HCT116 (cell line): ENCODE results near the gene KMO.

Source experiments
- ATF3 ChIP-seq: IDR thresholded peaks from 2 replicates; pipeline ENCODE4 v1.6.1; 2012
- CTCF ChIP-seq, 3 experiments: fragments of 200-600 bp in 1 of 3; sonication (generic) in 1 of 3; IDR thresholded peaks in 2 of 3; conservative IDR thresholded peaks in 1 of 3; 2 replicates each; pipeline ENCODE4 v1.5.1; 2012 to 2017; ENCODE audit warnings: low read depth in 2 of 3, low read length in 2 of 3, antibody characterized with exemption in 1 of 3, borderline replicate concordance in 1 of 3, control low read depth in 1 of 3, mild to moderate bottlenecking in 1 of 3, mixed read lengths in 1 of 3, mixed run types in 1 of 3, moderate library complexity in 1 of 3; ENCODE audit not compliant: insufficient read depth in 1 of 3
- EZH2 ChIP-seq: fragments of 200-600 bp; sonication (generic); IDR thresholded peaks from 2 replicates; pipeline ENCODE4 v1.6.1; 2017; ENCODE audit warnings: antibody characterized with exemption, mixed run types
- POLR2A ChIP-seq: IDR thresholded peaks from 2 replicates; pipeline ENCODE4 v1.7.0; 2011; ENCODE audit warnings: borderline replicate concordance; ENCODE audit not compliant: insufficient read depth, insufficient read length; ENCODE audit errors: extremely low read depth
- REST ChIP-seq: IDR thresholded peaks from 2 replicates; pipeline ENCODE4 v1.6.1; 2012; ENCODE audit warnings: low read depth
- YY1 ChIP-seq: IDR thresholded peaks from 2 replicates; pipeline ENCODE4 v1.6.1; 2011; ENCODE audit warnings: low read length, low read depth, moderate library complexity, mild to moderate bottlenecking; ENCODE audit not compliant: insufficient replicate concordance; ENCODE audit errors: extremely low read depth
- ZBTB33 ChIP-seq: IDR thresholded peaks from 2 replicates; pipeline ENCODE4 v1.6.1; 2011; ENCODE audit warnings: mild to moderate bottlenecking, low read length, moderate library complexity; ENCODE audit not compliant: insufficient replicate concordance; ENCODE audit errors: extremely low read depth

GRCh38 chr1:241520080-241520465, 12.1 kb upstream of the KMO start:
- TF ChIP-seq ZBTB33 (no peak), EZH2 (no peak), CTCF (IDR thresholded peaks at IDR 0.05 in 2 of 3, conservative IDR thresholded peaks at IDR 0.05 in 1 of 3; ENCODE audit: borderline replicate concordance in 1 of 3, insufficient read depth in 1 of 3, low read depth in 2 of 3, low read length in 2 of 3) (no peak), REST (no peak), POLR2A (no peak), ATF3 (no peak), YY1 (no peak)
